GM19467 (cell line): ENCODE results near the gene AATK.

Source experiments
- ATAC-seq: cut with Tn5 transposase; IDR thresholded peaks from one replicate; pipeline ENCODE4 v1.9.1; 2021; ENCODE audit warnings: mild to moderate bottlenecking, moderate library complexity; ENCODE audit not compliant: unreplicated experiment

AATK gene

DNA sequence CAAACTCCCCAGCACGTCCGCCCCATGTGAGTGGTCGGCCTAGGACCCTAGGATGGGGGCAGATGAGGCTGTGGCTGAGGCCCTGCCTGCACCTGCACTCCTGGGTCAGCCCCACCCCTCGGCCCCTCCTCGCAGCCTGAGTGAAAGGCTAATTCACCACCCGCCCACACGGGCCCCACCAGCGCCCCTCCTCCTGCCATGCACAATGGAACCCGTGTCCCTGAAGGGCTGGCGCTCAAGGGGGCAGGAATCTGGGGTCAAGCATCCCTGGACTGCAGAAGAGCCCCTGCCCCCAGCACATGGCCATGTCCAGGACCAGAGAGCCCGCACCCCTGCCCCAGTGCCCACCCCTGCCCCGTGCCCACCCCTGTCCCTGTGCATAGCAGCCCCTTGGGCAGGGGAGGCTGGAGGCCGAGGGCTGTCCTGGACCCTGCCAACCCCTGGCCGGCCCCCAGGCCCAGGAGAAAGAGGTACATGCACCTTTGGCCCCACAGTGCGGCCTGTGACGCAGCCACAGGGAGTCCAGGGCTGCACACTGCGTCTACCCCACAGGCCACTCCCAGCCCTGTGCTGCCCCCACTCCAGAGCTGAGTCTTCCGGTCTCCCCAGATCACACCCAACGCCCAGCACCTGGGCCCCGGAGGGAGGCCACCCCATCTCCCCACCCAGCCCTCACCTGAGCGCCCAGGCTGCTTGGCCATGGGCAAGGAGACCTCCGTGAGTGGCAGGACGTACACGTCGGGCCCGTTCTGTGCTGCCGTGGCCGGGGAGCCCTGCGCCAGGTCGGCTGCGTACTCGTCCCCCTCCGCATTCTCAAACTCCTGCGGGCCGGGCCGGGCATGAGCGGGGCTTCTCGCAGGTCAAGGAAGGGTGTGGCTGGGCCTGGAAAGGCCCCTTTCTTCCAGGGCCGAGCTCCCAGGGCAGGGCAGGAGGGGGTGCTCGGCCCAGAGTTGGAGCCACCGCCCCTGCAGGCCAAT lies 35.3 kb downstream of the AATK start:
- ATAC-seq: no peak

DNA sequence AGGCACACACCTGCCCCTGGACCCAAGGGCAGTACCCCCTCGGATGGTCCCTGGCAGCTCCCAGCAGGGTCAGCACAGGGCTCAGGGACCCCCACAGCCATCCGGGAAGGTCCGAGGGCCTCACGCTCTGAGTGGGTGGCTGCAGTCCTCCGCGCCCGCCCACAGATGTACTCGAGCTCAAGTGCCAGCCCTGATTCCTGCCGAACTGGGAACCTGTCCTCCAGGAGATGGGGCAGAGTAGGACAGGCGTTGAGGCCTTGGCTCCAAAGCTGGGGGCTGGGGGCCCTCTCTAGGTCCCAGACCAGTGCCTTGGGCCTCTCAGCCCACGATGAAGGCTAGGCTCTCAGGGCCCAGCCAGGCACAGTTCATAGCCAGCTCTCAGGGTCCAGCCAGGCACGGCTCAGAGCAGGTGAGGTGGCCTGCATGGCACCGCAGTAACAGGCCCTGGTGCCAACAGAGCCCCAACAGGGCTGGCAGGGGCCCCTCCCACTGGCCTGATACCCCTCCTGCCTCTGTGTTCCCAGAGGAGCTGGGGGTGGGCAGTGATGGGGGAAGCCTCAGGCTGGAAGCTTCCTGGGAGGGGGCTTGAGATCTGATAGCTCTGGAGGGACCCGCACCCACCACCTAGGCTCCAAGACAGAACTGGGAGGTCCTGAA lies 36.2 kb downstream of the AATK start:
- ATAC-seq: no peak

DNA sequence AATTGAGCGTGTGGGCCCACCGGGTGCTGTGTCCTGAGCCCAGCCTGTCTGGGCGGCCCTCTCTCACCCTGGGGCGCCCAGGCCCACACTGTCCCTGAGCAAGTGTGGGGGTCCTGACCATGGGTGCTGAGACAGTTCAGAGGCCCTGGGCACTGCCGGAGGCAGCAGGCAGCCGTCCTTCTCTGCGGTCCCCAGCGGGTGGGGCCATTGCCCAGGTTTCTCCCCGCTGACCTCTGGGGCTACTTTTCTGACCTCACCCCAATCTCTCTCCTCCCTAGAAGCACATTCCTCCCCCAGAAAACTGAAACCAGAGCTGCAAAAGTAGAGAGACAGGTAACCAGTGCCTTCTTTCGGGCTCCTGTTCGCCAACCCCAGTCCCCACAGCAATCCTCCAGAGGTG lies 36.7 kb downstream of the AATK start:
- no peak for ATAC-seq

DNA sequence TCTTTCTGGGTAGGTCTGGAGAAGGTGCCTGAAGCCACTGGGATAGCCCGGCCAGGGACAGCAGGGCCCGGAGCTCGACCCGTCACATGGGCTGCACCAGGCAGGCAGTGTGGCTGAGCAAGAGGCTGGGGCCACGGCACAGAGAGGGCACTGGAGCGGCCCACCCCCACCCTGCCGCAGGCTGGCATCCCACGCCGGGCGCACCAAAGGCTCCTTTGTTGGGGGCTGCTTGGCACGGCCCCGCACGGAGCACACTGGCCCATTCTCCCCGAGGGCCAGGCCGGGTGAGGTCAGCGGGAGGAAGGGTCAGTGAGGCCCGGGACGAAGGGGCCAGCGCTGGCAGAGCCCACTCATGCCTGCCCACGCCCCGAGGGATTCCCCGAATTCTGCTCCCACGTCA lies 37.2 kb downstream of the AATK start:
- no peak for ATAC-seq

DNA sequence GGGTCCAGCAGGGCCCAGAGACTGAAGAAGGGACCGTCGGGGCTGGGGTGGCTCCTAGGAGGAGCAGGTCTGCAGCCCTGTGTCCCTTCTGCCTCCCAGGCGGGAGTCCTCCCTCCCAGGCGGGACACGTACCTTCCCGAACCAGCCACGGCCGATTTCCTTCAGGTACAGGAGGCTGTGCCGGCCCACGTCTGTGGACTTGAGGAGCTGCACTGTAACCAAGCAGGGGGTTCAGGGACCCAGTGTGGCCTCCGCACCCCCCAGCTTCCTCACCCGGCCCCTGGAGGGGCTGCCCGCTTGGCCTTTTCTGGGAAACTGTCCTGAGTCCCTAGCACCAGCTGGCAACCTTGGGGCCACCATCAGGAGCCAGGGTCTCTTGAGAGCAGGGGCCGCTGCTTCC lies 37.7 kb downstream of the AATK start:
- ATAC-seq: no peak

DNA sequence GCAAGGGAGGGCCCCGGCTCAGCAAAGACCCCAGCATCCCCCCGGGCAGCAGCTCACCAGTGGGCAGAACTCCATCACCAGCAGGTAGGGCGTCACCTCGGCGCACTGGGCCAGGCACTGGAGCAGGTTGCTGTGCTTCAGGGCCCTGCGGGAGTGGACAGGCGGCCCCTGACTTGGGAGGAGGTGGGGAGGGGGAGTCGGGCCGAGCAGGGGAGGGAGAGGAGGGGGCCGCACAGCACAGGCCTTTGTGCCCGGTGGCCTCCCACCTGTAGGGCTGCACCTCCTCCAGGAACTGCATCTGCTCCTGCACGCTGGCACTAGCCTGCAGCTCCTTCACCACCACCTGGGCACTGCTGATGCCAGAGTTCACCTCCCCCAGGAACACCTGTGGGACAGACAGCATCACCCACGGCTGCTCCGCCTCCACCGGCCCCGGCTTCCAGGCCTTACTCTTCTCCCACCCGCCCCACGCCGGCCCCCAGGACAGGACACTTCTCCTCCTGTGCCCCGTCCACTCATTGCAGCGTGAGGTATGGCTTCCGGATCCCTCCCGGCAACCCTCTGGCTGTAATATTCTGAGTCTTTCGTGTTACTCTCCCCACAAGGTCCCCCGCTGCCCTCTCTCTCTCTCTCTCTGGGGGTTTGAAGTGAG lies 38.4 kb downstream of the AATK start:
- no peak for ATAC-seq

DNA sequence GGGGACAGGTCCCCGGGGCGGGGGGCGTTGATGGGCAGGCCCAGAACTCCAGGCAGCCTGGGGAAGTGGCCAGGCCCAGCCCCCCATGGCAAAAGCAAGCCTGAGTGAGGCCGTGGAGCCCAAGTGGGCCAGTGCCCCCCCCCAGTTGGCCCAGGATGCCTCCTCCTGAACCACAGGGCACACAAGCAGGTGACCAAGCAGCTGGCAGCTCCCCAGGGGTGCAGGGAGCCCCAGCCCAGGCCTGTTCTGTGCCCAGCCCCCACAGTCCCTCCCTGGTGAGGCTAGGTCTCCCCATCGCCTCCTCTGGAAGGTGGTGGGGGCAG lies 38.9 kb downstream of the AATK start:
- ATAC-seq: no peak

DNA sequence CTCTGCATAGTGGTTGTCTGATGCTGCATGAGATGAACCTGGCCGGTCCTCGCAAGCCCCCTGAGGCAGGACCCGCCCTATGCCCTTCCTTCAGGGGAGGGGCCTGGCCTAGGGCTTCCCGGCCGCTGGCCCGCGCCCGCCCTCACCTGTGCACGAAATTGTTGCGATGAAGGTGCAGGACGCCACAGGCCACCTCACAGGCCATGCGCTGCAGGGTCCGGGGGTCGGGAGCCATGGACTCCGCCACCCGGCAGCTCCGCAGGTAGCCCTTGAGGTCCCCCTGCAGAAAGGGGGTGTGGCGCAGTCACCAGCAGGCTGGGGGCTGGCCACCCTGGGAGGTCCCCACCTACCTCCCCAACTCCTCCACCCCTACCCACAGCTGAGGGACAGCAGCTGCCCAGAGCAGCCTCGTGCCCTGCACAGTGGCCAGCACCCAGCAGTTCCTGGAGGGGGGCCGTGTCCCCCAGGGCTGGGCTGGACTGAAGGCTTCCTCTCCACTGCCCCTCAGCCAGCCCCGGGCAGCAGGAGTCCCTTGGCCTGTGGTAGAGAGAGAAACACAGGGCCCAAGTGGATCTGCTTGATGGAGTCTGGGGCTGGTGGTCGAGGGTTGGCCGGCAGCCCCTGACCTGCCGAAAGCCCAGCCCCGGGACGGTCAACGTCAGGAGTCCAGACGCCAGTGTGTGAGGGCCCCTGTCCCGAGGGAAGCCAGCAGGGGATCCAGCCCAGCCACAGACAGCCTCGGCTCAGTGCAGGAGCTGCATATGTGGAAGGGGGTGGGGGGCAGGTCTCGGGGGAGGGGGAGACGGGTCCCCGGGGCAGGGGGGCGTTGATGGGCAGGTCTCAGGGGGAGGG lies 39.5 kb downstream of the AATK start:
- ATAC-seq: no peak

DNA sequence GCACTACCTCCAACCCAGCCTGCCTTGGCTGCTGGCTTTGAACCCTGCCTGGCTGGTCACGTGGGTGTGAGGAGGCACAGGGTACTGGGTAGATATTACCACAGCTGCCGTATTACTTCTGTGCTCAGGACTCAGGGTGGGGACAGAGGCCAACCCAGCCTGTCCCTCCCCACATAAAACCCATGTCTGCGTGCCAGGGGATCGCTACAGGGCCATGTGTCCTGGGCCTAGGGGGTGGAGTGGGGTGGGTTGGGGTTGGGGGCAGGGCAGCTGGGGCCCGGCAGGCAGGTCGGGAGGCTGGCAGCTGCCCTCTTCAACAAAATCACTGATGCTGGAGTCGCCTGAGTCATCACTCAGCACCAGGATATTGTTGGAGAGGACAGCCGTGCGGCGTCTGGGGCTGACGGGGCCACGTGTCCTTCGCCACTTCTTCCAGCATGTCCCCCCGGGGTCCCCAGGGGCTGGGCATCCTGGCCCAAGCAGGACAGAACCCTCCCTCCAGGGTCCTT lies 40.4 kb downstream of the AATK start:
- no peak for ATAC-seq

DNA sequence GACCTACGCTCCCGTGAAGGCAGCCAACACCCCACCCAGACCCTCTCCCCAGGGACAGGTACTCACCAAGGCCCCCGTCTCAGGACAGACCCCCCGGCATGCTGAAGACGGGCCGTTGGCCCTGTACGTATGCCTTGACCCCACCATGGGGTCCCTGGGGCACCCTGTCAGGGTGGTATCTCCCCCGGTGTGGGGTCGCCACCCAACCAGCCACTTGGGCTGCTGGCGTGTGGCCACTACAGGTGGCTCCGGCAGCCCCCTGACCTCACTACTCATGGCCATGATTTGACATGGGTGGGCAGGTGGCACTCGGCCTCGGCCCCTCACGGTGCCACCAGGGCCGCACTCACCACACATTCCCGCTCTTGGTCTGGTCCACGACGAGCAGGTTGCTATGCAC lies 41.6 kb downstream of the AATK start:
- no peak for ATAC-seq

DNA sequence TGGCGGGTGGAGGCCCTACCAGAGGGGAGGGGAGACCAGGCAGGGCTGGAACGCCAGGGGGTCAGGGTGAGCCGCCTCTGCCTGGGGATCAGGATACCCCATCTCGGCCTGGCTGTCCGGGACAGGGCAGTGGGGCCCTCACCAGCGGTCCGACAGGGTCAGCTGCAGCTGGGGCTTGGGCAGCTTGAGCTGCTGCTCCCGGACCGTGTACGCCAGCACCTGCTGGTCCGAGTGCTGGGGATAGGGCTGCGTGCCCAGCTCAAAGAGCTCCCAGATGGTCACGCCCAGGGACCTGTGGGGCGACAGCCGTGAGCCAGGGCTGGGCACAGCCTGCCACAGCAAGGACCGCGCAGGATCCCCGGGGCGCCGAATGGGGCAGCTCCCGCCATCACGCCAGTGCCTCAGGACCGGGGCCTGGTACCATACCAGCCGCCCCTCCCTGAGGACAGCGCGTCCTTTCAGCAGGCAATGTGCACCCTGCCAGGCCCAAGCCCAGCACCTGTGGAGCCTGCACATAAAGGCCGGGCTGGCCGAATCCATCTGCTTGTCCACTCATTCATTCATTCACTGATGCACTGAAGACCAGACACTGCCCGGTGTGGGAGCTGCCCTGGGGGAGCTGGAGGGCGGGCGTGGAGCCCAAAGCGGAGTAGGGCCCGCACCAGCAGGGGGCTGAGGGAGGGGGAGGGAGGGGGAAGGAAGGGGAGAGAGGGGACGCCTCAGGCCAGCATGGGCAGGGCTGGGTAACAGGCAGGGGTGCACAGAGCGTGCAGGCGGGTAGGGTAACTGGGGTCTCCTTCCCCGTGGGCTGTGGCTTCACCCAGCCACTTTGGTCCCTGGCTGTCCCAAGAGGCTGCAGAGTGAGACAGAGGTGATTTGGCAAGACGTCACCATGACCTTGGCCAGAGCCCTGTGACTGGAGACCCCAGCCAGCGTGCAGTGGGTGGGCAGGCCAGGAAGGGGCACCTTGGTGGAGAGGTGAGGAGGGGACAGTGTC lies 42.7 kb downstream of the AATK start:
- ATAC-seq: no peak

DNA sequence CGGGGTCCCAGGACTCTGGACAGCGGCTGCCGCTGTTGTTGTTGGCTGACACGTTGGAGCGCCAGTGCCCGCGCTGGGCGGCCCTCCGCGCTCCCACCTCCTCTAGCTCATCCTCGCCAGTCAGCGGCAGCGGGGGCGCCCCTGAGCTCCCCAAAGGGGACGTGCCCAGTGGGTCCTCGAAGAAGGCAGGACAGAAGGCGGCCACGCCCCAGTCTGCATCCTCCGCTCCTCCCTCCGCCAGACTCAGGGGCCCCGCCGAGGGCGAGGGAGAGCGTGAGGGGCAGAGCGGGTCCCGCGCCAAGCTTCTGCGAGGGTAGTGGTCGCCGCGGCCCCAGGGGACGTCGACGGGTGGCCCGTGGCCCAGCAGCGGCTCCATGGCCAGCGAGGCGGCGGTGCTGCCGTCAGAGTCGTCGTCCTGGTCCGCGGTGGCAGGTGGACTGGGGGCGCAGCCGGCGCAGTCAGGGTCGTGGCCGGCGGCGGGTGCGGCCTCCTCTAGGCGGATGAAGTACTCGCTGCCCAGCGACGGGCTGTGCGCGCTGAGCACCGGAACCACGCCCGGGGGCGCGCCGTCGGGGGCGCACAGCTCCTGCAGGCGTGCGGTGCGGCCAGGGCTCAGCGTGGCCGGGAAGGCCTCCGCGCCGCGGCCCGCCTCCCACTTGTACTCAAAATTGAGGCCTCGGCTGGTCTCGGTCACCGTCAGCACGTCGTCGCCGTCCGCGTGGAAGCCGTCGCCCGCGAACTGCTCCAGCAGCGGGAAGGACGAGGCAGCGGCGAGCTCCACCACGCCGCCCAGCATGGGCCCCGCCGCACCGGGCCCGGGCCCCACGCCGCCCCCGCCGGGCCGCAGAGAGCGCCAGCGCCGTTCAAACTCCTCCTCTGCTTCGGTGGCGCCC lies 43.9 kb downstream of the AATK start:
- no peak for ATAC-seq

DNA sequence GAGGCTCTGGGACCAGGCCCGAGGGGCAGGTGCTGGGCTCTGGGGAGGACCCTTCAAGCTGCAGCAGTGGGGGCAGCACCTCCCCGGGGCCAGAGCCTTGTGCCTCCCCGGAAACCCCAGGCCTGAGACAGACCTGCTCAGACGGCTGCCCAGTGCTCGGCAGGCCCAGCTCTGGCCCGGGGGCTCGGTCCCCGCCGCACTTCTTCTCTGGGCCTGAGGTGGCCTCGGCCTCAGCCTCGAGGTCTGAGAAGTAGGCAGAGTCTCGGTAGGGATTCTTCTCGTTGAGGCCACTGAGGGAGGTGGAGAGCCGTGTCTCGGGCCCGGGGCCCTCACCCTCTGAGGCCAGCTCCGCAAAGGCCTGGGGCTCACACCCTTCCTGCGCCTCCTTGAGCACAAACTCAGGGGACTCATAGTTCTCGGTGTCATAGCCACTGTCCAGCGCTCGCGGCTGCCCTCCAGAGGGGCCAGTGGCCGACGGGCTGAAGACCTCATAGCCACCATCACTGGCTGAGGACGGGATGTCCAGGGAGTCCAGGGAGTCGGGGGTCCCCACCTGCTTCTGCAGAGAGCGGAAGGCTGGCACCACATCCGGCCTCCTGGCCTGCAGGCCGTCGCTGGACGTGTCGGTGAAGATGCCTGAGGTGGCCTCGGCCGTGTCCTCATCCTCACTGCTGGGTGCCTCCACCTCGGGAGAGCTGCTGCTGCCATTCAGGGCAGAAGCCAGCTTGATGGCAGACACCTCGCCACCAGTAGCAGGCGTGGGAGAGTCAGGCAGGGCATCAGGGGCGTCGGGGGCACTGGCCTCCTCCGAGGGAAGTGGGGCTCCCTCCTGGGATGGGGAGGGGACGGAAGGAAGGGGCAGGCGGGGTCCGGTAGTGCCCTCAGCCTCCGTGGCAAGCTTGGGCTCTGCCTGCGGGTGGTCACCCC lies 45.1 kb downstream of the AATK start:
- no peak for ATAC-seq

DNA sequence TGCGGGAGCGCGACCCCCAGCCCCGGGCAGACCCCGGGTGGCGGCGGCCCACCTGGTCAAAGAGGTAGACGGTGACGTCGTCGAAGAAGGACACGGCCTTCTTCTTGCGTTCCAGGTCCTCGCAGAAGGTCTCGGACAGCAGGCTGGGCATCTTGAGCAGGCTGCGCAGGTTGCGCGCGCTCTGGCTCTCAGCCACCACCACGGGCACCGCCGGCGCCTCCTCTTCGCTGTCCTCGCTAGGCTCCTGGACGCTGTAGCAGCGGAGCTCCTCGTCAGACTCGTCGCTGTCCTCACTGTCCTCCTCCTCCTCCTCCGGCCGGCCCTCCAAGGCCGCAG lies 45.9 kb downstream of the AATK start:
- no peak for ATAC-seq

DNA sequence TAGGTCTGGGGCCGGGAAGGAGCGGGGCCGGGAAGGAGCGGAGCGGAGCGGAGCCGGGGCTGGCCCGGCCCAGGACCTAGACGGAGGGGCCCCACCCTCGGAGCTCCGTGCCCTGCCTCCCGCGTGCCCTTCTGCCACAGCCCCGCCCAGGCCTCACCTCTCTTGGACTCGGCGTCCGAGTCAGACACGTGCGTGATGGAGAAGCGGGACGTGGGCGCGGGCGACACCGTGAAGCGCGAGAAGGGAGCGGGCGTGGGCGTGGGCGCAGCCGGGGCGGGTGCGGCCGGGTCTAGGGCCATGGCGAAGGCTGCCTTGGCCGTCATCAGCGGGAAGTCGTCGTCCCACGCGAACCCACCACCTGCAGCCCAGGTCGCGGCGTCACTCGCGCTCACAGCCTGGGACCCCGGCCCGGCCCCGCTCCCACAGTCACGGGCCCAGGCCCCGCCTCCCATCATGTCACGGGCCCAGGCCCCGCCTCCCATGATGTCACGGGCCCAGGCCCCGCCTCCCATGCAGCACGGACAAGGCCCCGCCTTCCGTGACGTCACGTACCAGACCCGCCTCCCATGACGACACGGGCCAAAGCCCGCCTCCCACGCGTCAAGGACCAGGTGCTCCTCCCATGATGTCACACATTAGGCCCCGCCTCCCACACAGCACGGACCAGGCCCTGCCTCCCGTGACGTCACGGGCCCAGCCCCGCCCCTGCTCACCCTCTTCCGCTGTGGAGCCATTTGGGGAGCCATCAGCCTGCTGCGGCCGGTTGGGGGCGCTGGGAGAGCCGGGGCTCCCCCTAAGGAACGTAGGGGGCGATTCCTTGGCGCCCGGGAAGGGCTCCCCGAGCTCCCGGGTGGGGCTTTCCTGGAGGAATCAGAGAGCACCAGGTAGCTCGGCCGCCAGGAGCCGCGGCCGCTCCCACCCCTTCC lies 46.5 kb downstream of the AATK start:
- no peak for ATAC-seq
